Measurements from ENCODE around the gene LY6G5C.
"Not testable (repeated sequence)": the region's sequence is repeated elsewhere in the genome, so short reads cannot be mapped to it uniquely, and the experiment has no call there.

The LY6G5C gene

DNA sequence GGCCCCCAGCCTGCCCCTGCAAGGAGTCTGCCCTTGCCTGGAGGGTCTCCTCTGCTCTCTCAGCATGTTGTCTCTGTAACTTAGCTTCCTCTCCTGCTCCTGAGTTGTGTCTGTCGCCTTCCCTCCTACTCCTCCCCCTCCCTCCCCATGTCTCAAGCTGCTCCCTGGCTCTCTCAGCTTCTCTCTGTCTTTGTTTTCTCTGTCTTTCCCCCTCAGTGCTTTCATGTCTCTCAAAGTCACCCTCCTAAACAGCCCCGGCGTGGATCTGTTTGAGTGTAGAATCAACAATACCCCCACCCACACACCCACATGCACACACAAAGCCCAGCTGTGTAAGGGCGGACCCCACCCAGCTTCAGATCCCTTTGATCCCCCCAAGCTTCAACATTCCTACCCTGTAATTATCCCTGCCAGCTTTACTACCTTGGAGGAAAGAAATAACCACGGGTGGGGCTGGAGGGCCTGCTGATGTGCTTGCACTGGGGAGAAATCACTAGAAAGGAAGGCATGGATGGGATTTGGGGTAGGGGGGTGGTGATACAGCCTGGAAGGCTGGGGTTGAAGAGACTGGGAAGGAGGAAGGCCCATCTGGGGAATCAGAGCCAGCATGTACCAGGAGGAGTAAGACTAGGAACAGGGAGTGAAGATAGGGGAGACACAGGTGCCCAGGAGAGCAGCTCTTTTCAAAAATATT is 33.3 kb upstream of the LY6G5C start:
- DNase-seq = no peak

DNA sequence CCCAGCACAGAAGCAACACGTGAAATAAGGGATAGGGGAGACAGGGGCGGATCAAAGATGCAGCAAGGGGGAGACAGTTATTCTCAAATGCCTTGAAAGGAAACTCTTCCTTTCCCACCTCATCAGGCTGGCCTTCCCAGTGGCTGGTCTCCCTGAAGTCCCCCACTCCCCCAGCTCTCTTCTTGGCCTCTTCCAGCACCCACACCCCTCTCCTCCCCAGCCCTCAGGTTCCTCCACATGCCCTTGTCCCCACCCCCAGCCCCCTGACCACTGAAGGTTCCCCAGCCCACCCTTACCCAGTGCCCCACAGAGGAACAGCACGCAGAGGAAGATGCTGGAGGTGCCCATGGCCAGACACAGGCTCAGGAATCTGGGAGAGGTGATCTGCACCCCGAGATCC is 32.6 kb upstream of the LY6G5C start:
- no peak for DNase-seq

DNA sequence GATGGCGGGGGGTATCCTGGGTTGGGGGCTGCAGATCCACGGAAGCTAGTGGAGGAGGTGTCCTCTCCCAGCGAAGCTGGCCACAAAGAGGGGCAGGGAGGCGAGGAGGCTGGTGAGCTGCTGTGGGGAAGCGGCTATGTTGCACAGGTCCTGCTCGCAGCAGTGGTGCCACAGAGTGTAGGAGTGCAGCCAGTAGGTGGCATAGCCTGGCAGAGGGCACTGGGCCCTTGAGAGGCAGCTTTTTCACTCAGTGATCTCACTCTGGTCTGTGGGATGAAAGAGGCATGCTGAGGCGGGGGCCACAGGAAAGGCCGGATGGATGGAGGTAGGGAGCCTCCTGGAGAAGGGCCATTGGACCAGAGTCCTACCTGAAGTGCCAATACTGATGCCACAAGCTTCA is 31.4 kb upstream of the LY6G5C start:
- no peak for DNase-seq

DNA sequence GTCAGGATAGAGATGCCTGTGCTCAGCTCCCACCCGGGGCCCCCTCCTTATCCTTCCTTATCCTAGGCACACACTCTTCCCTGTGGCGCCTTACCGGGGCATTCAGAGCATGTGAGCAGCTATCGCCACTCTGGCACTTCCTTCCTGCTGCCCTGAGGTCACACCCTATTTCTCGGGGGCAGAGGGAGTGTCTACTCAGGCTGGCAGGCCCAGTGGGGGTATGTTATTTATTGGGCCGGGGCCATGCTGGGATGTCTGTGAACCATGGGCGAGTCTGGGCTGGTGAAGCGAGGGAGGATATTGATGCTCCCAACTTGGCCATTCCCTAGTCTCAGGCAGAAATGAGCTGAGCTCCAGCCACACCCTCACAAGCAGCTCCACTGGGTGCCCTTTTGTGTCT is 30.4 kb upstream of the LY6G5C start:
- DNase-seq = no peak

DNA sequence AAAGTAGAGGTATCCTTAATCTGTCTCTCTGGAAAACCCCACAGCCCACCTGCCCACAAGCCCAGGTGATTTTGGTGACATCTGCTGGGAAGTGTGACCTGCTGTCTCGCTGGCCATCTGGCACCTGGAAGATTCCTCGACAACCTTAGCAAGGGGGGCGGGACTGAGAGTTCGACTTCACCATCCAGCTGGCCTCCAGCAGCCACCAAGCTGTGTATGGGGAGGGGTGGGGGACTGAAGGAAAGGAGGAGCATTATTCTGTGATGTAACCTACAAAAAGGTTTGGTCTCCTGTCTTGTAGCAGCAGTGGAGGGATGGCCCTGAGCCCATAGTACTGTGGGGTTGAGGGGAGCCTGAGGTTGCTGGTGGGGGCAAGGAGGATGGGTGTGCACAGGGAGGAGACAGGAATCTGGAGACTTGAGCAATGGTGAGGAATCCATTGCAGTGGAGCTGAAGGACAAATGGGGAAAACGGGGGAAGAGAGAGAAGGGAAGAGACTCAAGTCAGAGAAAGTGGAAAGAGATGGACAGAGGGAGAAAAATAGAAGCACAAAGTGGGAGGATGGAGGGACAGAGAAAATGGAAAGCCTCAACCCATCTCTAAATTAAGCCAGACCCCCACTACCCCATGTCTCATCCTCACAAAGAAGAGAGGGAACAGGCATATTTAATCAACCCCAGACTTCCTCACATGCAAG is 29.8 kb upstream of the LY6G5C start:
- DNase-seq = no peak

DNA sequence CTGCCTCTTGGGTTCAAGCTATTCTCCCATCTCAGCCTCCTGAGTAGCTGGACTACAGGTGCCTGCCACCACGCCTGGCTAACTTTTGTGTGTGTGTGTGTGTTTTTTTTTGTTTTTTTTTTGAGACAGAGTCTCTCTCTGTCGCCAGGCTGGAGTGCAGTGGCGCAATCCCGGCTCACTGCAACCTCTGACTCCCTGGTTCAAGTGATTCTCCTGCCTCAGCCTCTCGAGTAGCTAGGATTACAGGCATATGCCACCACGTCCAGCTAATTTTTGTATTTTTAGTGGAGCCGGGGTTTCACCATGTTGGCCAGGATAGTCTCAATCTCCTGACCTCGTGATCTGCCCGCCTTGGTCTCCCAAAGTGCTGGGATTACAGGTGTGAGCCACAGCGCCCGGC is 28.3 kb upstream of the LY6G5C start:
- DNase-seq = not testable (repeated sequence)

DNA sequence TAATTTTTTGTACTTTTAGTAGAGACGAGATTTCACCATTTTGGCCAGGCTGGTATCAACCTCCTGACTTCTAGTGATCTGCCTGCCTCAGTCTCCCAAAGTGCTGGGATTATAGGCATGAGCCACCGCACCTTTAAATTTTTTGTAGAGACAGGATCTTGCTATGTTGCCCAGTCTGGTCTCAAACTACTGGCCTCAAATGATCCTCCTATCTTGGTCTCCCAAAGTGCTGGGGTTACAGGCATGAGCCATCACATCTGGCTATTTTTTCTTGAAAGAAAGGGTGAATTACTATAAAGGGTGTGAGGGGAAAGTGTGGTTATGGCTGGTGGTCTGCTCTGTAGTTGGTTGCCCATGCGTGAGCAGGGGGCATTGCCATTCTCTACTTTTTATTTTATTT is 27.4 kb upstream of the LY6G5C start:
- DNase-seq = no peak

DNA sequence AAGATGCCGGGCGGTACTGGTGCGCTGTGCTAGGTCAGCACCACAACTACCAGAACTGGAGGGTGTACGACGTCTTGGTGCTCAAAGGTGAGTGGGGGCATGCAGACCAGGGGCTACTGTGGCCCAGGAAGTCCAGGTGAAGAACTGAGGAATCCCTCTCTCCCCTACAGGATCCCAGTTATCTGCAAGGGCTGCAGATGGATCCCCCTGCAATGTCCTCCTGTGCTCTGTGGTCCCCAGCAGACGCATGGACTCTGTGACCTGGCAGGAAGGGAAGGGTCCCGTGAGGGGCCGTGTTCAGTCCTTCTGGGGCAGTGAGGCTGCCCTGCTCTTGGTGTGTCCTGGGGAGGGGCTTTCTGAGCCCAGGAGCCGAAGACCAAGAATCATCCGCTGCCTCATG is 26.8 kb upstream of the LY6G5C start:
- no peak for DNase-seq

DNA sequence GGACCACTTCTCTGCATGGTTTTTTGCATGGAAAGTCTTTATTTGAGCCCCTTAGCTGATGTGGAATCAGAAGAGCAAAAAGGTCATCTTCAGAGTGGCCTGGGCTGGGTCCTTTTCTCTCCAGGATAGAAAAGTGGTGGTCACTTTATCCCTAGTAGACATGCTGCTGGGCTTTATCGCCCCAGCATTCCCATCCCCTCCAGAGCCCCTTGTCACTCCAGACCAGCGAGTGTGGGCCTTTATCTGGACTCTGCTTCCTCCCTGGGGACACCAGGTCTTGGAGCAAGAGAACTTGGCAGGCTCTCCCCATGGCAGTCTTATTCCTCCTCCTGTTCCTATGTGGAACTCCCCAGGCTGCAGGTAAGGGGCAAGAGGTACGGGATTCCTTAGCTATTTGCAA is 25.7 kb upstream of the LY6G5C start, which contains the start of gene LY6G6F:
LY6G6F (plus strand) TSS at position 268 of the 400 bp plus-strand sequence; CDS start at position 309, 41 bp downstream.
- no peak for DNase-seq

DNA sequence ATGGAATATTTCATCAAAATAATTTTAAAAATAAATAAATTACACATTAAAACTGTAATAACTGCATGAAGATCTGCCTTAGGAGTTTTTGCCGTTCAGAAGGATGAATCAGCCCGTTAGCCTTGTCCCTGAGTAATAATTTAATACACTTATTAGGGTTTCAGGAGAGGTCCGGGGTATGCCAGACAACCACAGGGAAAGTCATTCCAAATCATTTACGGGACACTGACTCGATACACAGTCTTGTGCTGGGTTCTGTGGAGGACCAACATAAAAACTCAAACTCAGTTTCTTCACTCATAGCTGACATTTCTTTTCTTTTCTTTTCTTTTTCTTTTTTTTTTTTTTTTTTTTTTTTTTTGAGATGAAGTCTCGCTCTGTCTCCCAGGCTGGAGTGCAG is 25.1 kb upstream of the LY6G5C start:
- DNase-seq = no peak

DNA sequence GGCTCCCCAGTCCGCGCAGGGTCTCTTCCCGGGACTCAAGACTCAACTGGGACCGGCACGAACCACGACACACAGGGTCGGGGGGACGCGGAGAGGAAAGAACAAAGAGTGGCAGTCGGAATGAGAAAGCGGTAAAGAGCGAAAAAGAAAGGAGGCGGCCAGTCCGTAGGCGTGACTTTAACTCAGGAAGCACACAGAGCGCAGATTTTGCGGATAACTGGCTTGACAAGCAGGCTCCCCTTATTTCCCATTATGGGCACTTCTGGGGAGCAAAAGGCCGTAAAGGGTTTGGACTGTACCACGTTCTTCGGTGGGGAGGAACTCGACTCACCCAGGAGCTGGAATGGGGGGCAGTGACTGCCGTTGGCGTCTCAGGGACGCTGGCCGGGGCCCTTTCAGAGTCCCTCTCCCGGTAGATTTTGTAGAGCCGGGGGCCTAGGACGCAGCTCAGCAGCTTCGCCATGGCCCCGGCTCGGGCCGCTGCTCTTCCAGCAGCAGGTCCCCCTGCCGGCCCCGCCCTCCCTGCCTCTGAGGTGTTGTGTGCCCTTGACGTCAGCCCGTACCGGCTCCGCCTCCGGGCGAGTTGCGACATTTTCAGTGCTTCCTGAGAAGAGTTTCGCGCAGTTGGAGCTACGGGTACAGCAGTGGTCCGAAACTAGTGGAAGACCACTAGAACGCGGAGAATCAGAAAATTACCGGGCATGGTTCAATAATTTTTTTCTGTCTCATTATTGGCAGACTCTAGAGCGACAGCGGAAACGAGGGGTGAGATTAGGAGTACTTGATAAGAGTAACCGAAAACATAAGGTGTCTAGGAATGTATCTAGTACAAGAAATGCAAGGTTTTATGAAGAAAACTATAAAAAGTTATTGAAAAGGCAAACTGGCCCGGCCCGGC is 22.2 kb upstream of the LY6G5C start, which contains the start of gene ABHD16A:
ABHD16A (minus strand) TSS at position 506 of the 898 bp plus-strand sequence; CDS start at position 463, 43 bp downstream.
- peak; percentile 94 for DNase-seq

DNA sequence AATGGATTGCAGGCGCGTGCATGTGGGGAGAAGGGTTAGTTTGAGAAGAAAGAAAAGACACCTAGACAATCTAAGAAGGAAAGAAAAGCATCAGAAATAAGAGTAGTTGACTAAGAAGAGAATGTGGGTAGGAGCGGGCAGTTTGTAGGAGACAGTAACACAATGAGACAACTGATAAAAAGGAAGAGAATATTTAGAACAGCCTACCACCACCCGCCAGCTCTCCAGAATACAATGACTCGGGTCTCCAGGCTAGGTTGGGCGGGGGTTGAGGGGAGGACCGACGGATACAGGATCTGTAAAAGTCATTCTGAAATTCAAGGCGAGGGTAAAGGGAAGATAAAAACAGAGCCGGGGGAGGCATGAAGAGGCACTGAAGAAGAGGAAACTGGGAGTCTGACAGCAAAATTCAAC is 21.5 kb upstream of the LY6G5C start:
- no peak for DNase-seq

DNA sequence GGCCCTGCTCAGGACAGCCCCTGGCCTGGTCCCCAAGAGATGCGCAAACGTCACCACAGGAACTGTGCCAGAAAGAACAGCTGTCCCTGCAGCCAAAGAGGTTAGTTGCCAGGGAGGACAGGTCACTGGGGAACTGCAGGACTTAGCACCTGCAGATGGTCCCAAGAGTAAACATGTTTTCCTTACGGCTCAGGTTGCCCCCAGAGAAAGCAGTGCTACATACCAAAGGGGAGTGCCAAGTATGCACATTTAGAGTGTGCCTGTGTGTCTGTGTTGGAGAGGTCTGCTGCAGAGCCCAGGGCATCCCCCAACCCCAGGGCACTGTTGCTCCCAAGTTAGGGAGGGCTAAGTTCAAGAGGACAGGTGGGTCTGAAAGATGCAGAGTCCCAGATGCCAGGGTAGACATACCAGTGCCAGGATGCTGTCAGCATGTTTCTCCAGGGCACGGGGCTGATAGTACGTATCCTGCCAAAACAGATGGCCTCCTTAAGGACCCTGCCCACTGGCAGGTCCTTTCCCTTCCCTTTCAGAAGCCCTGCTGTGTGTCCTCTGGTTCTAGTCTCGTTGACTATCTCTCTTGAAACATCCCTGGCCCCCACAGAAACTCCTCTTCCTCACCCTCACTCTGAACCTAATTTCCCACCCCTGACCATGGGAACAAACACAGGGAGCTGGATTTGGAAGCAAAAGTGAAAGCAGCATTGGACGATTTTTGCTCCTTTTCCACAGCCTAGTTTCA is 21.0 kb upstream of the LY6G5C start:
- no peak for DNase-seq

DNA sequence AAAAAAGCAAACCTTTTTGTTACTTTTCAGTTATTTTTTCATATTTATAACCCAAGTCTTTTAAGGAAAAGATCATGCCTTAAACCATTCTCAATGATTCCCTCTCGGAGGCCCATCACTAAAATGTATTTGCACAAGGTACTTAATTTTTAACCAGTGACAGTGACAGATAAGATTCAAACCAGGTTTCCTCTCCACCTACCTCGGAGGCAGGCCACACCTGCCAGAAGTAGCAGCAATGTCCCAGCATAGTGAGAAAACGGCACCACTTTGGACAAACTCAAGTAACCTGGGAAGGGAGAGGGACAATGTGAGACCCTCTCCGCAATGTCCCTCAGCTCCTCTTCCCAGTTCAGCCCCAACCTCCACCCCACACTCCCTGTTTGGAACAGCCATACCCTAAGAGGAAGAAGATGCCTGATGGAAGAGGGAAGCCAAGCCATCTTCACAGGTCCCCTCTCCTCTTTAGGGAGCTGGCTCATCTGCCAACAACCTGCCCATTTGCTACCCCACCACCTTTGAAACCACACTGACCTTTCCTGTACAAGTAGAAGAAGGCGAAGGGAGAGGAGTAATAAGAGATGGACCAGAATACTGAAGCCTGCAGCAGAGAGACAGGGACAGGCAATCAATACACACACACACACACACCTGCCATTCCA is 20.0 kb upstream of the LY6G5C start:
- DNase-seq = no peak

DNA sequence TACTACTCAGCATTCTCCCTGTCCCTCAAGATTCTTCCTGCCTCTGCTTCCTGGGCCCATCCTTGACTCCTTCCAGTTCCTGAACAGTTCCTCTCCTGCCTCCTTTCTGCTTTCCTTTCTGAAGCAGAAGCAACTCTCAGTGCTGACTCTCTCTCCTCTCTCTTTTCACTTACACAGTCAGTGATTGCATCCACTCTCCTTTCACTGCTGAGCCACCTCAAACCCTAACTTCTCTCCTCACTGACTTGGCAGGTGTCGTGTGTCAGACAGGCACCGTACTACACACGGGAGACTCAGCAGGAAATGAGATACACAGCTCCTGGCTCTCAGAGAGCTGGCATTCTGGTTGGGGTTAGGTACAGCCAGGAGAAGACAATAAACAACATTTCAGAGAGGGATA is 16.7 kb upstream of the LY6G5C start:
- DNase-seq = no peak

DNA sequence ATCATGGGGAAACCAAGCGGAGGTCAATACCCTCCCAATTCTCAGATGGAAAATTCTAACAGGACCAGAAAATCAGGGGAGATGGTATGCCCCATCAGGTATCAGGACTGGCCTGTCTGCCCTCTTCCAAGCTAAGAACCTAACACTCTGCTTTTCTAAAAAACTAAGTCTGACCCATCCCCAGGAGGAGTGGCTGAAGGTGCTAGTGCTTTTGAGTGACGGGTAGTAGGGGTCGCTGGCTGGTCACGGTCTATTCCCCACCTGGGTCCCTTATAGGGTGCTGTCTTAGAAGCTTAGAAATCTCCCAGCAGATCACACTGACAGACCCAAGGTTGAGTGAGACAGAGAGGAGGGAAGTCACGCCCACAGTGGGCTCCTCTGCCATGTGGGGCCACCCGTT is 12.7 kb upstream of the LY6G5C start:
- DNase-seq = no peak

DNA sequence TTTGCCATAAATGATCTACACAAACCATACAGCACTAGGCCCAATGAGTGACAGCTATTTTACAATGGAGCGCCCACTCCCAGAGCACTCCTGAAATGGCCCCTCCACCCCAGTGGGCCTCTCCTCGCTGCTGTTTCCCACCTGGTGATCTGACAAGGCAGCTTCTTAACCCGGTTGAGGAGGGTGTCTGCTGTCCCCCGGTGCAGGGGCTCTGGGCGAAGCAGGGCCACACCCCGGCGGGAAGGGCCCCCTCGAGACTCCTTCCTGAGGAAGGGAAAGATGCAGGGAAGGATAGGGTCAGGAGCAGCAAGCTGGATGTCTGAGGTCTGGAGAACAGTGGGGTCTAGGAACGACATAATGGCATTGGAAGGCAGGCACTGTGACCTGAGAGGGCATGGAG is 12.0 kb upstream of the LY6G5C start:
- DNase-seq = no peak

DNA sequence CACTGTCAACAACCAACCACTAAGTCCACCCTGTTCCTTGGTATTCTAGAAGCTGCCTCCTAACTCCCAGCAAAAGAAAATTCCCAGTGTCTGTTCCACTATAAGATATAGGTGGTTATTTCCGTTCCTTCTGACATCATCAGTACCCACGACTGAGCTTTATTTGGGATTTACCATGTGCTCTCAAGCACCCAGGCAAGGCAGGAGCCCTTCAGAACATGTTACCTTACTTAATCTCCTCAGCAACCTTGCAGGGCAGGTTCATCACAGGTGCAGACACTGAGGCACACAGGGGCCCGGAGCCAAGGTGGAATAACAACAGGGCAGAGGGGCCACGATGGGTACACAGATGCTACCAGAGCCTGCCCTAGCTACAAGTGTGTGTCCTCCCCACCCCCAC is 11.5 kb upstream of the LY6G5C start:
- no peak for DNase-seq

DNA sequence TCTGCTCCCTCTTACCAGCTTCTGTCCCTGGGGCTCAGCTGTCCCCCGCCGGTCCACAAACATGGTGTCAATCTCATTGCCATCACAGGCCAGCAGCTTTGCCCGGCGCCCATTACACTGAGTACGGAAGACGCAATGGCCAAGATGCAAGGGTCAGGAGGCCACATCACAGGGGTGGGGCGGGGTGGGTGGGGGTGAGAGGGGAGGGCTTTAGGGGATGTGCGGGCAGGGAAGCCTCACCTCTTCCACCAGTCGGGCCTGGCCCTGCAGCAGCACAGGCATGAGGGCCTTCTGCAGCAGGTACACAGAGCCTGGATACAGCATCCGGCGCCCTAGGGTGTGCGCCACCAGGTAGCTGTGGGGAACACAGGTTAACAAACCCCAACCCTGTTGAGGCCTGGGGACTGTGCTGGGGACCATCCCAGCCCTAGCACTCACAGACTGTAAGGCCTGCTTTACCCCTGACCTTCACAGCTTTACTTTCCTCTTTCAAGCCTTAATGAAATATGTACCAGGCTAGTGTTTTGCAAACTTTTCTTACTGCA is 10.8 kb upstream of the LY6G5C start:
- DNase-seq = no peak

DNA sequence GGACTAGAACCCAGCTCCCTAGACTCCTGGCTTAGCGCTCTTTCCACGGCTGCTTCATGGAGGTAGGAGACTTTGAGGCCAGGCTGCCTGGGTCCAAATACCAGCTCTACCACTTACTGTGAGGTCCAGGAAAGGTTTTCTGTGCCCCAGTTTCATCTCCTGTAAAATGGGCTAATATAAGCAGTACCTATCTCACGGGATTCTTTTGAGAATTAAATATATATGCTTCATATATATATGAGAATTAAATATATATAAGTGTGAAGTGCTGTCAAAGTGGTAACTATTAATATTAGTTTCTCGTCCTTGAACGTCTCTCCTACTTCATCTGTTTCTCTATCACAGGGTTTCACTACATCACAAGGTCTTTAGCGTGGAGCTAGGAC is 10.2 kb upstream of the LY6G5C start:
- no peak for DNase-seq

DNA sequence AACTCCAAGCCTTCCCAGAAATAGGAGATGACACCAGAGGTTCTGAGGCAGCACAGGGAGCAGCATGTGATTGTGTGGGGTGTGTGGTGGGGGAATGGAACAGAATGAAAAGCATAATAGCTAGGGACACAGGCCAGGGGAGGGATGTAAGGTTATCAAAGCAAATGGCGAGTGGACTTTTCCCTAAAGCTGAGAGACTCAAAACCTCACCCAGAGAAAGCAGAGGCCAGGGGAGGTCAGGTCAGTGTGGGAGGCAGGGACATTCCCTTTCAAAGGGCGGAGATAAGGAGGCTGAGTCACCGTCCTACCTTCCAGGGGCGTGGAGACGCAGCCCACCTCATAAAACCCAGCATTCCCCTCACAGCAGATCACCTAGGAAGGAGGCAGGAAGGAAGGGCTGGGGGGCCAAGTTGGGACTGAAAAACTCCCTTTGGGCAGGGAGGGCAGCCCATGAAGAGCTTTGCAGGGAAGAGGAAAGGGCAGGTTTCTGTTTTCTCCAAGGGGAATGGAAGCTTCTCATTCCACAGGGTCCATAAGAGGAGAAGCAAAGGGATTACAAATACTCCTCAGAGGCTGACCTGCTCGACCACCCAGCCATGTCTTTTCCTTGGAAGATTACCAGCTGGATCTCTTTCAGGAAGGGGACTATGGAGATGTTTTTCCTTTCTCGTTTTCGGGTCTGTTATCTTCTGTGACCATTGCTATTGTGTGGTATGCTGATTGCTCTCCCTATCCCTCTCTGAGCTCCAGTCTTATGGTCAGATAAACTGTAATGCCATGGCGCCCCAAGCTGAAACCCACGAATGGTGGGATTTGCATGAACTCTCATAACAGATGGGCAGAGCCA is 9.6 kb upstream of the LY6G5C start:
- DNase-seq = no peak
